Mesodermal cell (in vitro differentiated cells): ENCODE results near the gene JARID2.

ENCODE experiments used
- H3K27ac ChIP-seq: 2 replicates; pipeline ENCODE4 v1.7.0; 2013; ENCODE audit warnings: mild to moderate bottlenecking, low read depth, low read length, moderate library complexity; ENCODE audit not compliant: severe bottlenecking
- H3K36me3 ChIP-seq: 2 replicates; pipeline ENCODE4 v1.7.1; 2013; ENCODE audit warnings: mild to moderate bottlenecking, low read length, moderate library complexity; ENCODE audit not compliant: control insufficient read depth, insufficient read depth
- H3K4me1 ChIP-seq: one replicate; pipeline ENCODE4 v1.7.1; 2013; ENCODE audit warnings: mild to moderate bottlenecking, low read length; ENCODE audit not compliant: insufficient read depth, control insufficient read depth, poor library complexity, severe bottlenecking
- H3K4me3 ChIP-seq: 2 replicates; pipeline ENCODE4 v1.7.0; 2013; ENCODE audit warnings: low read length, control low read depth, mild to moderate bottlenecking; ENCODE audit not compliant: insufficient read depth, poor library complexity, severe bottlenecking; ENCODE audit errors: extremely low read depth
- H3K9me3 ChIP-seq: 2 replicates; pipeline ENCODE4 v1.7.1; 2013; ENCODE audit warnings: mild to moderate bottlenecking, low read length, moderate library complexity; ENCODE audit not compliant: control insufficient read depth
- WGBS, 2 experiments: methylation state at CpG; one replicate each; pipeline ENCODE4 v1.1.5; 2013; ENCODE audit warnings: missing lambda C conversion rate in 2 of 2; ENCODE audit not compliant: insufficient coverage in 2 of 2; 5-methylcytosine and 5-hydroxymethylcytosine counted together

JARID2 gene

DNA sequence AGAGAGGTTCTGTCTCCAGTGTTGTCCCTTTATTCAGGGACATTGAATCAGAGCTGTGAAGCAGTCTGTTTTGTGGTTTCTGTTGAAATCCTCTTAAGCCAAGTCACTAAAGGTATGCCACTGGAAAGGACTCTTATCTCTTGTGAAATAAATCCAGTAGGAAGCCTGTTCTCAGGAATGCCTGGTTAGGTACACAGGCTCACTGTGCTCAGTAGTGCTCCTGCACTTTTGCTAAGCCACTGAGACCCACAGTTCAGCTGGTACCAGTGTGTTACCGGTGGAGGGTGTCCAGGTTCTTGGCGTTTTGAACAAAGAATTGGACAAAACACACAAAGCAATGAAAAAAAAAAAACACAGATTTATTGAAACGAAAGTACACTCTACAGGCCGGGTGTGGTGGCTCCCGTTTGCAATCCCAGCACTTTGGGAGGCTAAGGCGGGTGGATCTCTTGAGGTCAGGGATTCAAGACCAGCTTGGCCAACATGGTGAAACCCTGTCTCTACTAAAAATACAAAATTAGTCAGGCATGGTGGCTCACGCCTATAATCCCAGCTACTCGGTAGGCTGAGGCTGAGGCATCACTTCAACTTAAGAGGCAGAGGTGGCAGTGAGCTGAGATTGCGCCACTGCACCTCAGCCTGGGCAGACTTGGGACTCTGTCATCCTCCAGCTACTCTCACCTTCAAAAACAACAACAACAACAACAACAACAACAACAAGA, 186.1 kb downstream of the JARID2 start:
- H3K4me3 ChIP-seq = no peak overlapping the region
- WGBS, 2 experiments = 80 to 91% methylated on average over 5 to 9 of the region's 9 CpGs
- H3K4me1 ChIP-seq = peaks cover 77% of the 10 kb centered on the region
- peak overlapping the region; percentile 55 for H3K27ac ChIP-seq
- peaks cover 11% of the 10 kb centered on the region for H3K9me3 ChIP-seq
- no peaks in the 10 kb centered on the region for H3K36me3 ChIP-seq

DNA sequence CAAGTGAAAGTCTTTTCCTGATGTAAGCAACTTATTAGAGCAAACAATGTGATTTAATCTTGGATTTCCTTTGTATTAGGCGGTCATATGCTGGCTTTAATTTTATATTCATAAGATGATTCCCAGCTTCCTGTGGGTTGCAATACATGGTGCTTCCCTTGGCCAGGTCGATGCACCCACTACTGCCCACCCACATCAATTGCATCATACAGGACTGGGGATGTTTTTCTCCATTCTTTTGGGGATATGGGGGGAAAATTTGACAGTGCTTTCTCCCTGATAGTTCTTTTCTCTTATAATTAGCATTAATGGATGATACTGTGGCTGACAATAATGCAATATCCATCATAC, 187.6 kb downstream of the JARID2 start:
- H3K9me3 ChIP-seq = peaks cover 11% of the 10 kb centered on the region
- H3K4me1 ChIP-seq = peaks cover 77% of the 10 kb centered on the region
- no peaks in the 10 kb centered on the region for H3K36me3 ChIP-seq
- H3K4me3 ChIP-seq = no peak overlapping the region
- WGBS, 2 experiments = no CpG with 5 or more reads among the region's 2 CpGs
- H3K27ac ChIP-seq = peak overlapping the region; percentile 30

DNA sequence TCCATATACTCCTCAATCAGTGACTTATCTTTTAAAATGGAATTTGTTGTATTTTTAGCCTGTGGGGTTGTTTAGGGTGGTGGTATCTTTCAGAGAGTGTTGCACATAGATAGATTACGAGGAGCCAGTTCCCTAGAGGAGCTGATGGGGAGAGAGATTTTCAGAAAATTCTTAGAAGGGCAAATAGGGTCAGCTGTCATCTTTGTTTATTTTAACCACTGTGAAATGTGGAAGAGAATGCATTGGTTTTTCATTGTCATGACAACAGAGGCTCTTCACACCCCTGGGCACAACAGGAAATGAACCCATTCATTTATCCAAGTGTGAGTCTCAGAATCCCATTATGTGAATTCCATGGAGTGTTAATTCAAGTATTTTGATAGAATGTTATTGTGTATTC, 188.4 kb downstream of the JARID2 start:
- H3K36me3 ChIP-seq = no peaks in the 10 kb centered on the region
- H3K4me1 ChIP-seq = peaks cover 76% of the 10 kb centered on the region
- WGBS, 2 experiments = 11 to 38% methylated on average over 1 of the region's 1 CpG
- peaks cover 11% of the 10 kb centered on the region for H3K9me3 ChIP-seq
- no peak overlapping the region for H3K4me3 ChIP-seq
- peak overlapping the region; percentile 60 for H3K27ac ChIP-seq

GRCh38 chr6:15434823-15435380, 189.0 kb downstream of the JARID2 start:
- Histone ChIP-seq H3K9me3 (peaks cover 11% of the 10 kb centered on the region), H3K4me1 (peaks cover 75% of the 10 kb centered on the region), H3K36me3 (no peaks in the 10 kb centered on the region), H3K4me3 (no peak overlapping the region), H3K27ac (peak overlapping the region; percentile 60)
- 80% methylated on average over 1 of the region's 2 CpGs; no CpG with 5 or more reads in 1 of the 2 experiments for WGBS, 2 experiments

GRCh38 chr6:15435468-15435867, 189.6 kb downstream of the JARID2 start:
- Histone ChIP-seq H3K36me3 (no peaks in the 10 kb centered on the region), H3K4me1 (peaks cover 78% of the 10 kb centered on the region), H3K27ac (no peak overlapping the region), H3K4me3 (no peak overlapping the region), H3K9me3 (peaks cover 11% of the 10 kb centered on the region)
- no CpG with 5 or more reads among the region's 1 CpG for WGBS, 2 experiments

DNA sequence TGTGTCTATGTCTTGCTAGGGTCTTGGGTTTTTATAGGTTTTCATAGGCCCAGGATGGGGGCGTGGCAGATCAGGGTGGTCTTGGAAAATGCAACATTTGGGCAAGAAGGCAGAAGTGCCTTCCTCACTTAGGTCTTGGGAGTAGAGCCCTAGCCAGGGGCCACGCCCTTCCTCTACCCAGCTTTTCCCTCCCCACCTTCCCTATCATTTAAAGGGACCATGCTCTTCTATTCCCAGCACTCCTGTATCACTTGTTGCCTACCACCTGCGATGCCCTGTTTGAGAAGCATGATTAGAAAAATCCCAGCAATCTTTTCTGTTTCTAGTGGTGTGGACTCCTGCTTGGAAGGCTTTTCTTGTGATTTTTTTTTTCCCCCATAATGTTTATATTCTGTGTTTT, 190.6 kb downstream of the JARID2 start:
- WGBS, 2 experiments = 86 to 92% methylated on average over 1 to 2 of the region's 3 CpGs
- H3K27ac ChIP-seq = no peak overlapping the region
- no peaks in the 10 kb centered on the region for H3K36me3 ChIP-seq
- peaks cover 74% of the 10 kb centered on the region for H3K4me1 ChIP-seq
- no peak overlapping the region for H3K4me3 ChIP-seq
- H3K9me3 ChIP-seq = peaks cover 11% of the 10 kb centered on the region

DNA sequence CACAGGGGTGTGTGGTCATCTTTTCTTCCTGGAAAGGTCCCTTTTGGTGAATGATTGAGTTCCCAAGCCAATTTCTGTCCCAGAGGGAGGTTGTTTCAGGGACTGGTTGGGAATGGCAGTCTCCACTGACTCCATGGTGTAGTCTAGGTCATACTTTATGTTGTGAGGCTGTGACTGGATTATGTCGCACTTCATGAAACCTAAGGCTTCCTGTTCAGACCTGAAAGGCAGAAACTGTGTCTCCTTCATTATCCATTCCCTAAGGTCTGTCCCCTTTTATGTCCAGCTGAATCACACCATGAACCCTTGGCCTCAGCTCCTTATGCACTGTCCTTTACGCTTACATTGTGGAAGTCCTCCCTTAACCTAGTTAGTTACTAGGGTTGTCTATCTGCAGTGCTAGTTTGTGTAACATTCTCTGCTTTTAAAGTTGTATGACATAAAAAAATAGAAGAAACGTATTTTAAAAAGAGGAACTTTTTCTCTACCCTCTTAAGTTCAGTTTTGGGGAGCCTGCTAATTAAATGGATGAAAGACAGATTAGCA, 191.3 kb downstream of the JARID2 start:
- Histone ChIP-seq H3K4me1 (peaks cover 71% of the 10 kb centered on the region), H3K4me3 (no peak overlapping the region), H3K36me3 (no peaks in the 10 kb centered on the region), H3K27ac (no peak overlapping the region), H3K9me3 (peaks cover 11% of the 10 kb centered on the region)
- WGBS, 2 experiments = 86 to 100% methylated on average over 1 of the region's 3 CpGs

- H3K27ac ChIP-seq = peak overlapping the region; percentile 4
- peaks cover 9% of the 10 kb centered on the region for H3K9me3 ChIP-seq
- no peaks in the 10 kb centered on the region for H3K36me3 ChIP-seq
- 73 to 83% methylated on average over 1 to 2 of the region's 3 CpGs for WGBS, 2 experiments
- no peak overlapping the region for H3K4me3 ChIP-seq
- H3K4me1 ChIP-seq = peaks cover 70% of the 10 kb centered on the region
Observed at GRCh38 chr6:15439410-15440025, 193.6 kb downstream of the JARID2 start.

DNA sequence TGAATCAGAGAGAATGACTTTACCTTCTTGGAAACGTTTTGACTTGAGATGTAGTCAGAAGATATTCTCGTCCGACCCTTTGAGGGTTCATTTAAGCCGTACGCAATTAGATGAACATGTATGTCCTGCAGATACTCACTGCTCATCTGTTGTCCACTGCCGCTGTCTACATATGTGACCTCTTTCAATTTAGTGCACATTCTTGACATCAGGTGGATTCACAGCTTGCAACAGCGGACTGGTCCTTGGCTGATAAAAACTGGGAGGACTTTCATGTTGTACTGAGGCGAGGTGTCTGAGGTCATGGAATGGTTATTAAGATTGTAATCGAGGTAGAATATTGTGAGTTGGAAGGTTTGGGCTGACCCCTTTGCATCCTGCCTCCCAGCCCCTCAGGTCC, 194.2 kb downstream of the JARID2 start:
- H3K27ac ChIP-seq = peak overlapping the region; percentile 0
- 77 to 81% methylated on average over 8 to 9 of the region's 9 CpGs for WGBS, 2 experiments

GRCh38 chr6:15441215-15441868, 195.5 kb downstream of the JARID2 start:
- Histone ChIP-seq H3K4me3 (no peak overlapping the region), H3K36me3 (no peaks in the 10 kb centered on the region), H3K27ac (no peak overlapping the region), H3K9me3 (no peaks in the 10 kb centered on the region), H3K4me1 (peaks cover 65% of the 10 kb centered on the region)
- 85% methylated on average over 4 of the region's 7 CpGs; no CpG with 5 or more reads in 1 of the 2 experiments for WGBS, 2 experiments

More for the DNA sequence above, 194.2 kb downstream of the JARID2 start:
- Histone ChIP-seq H3K4me1 (peaks cover 71% of the 10 kb centered on the region), H3K36me3 (no peaks in the 10 kb centered on the region), H3K9me3 (peaks cover 4% of the 10 kb centered on the region), H3K4me3 (no peak overlapping the region)
